Measurements from ENCODE around the gene ZNF555.
A peak's percentile ranks its signal among the peaks of the same experiment; 100 is the strongest.
"Not testable (repeated sequence)": the region's sequence is repeated elsewhere in the genome, so short reads cannot be mapped to it uniquely, and the experiment has no call there.

The ZNF555 gene

DNA sequence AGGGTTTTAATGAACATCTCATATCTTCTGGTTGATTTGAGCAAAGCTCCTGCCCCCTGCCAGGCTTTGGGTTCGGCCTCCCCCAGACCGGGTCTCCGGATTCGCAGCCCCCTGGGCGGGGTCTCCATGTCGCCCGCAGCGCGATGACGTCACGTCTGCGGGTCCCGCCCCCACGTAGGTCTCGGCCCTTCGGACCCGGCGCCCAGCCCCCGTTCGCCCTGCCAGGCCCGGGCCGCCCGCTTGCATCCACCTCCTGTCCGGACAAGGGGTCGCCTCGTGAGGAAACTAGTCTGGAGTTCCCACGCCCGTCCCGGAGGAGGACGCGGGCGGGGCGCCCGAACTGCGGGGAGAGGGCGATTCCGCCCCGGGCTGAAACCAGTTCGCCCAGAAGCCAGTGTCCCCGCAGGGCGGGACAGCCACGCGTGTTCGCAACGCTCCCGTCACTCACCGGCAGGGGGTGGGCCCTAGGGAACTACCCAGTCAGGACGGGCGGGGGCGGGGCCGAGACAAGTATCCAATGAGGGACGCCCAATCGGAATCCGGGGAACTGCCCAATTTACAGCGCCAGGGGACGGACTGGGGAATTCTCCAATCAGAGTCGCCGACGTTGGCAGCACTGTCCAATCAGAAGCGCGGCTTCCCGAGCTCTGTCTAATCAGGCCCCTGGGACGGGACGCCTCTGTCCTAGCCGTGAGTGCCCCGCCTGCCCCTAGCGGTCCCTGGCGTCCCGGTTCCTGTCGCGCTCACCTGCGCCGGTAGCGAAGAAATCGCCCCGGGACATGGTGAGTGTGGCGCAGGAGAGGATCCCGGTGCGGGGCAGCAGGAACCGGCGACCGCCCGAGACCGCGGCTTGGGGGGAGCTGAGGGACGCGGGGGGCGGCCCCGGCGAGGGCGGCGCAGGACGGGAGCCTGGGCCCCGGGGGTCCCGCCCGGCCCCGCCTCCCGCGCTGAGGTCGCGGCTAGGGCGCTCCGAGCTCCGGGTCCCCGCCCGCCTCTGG, at the start of gene ZNF555:
Gene ZNF555 (plus strand): TSS at position 682 of the 998 bp plus-strand sequence. CDS start 98 bp downstream, at position 780.
- peak; percentile 99 for ATAC-seq (replicated peaks; ENCODE audit: extremely low read depth, poor library complexity, severe bottlenecking)
- H3K9me3 Mint-ChIP-seq, result peaks cover 6% of the 10 kb centered on the region

DNA sequence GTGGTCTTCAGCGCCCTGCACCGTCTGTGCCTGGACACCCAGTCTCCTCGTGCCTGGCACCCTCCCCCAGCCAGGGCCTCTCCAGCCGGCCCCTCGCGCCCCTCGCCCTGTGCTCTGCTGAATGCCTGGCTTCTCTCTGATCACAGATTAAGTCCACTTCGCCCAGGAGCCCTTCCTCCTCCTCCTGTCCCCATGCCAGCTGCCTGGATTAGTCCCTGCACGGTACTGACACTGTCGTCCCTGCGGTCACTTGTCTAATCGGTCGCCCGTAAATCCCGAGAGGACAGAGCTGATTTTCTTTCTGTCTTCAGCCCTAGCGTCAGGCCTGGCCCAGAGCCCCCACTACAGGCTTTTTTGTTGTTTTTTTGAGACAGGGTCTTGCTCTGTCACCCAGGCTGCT, 49.4 kb upstream of the ZNF555 start:
- no peak for DNase-seq (ENCODE audit: low spot score in 2 of 2)
- Mint-ChIP-seq H3K27ac (ENCODE audit: low read depth) (peak overlapping the region; percentile 62), H3K4me3 (no peak overlapping the region), H3K27me3 (no peaks in the 10 kb centered on the region), H3K4me1 (peaks cover 4% of the 10 kb centered on the region), H3K9me3 (no peaks in the 10 kb centered on the region), H3K36me3 (ENCODE audit: insufficient read depth) (peaks cover 9% of the 10 kb centered on the region)
- ATAC-seq (replicated peaks; ENCODE audit: extremely low read depth, poor library complexity, severe bottlenecking), result no peak

More for the DNA sequence above, at the start of gene ZNF555:
- Mint-ChIP-seq H3K27me3 (no peaks in the 10 kb centered on the region), H3K36me3 (ENCODE audit: insufficient read depth) (peaks cover 7% of the 10 kb centered on the region), H3K4me3 (peak within 1 kb of the TSS; percentile 92), H3K4me1 (peaks cover 20% of the 10 kb centered on the region), H3K27ac (ENCODE audit: low read depth) (peak within 1 kb of the TSS; percentile 49)
- DNase-seq (ENCODE audit: low spot score in 2 of 2), result peak; percentile 91 to 98

DNA sequence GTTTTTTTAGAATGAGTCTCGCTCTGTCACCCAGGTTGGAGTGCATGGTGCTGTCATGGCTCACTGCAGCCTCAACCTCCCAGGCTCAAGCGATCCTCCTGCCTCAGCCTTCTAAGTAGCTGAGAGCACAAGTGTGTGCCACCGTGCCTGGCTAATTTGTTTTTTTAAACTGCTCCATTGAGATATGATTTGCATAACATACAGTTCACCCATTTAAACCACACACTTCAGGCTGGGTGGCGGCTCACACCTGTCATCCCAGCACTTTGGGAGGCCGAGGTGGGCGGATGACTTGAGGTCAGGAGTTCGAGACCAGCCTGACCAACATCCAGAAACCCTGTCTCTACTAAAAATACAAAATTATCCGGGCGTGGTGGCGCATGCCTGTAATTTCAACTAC, 48.6 kb upstream of the ZNF555 start:
- not testable (repeated sequence) for H3K27ac Mint-ChIP-seq (ENCODE audit: low read depth); DNase-seq (ENCODE audit: low spot score in 2 of 2); H3K27me3 Mint-ChIP-seq; ATAC-seq (replicated peaks; ENCODE audit: extremely low read depth, poor library complexity, severe bottlenecking); H3K4me1 Mint-ChIP-seq; H3K9me3 Mint-ChIP-seq; H3K4me3 Mint-ChIP-seq
- peaks cover 11% of the 10 kb centered on the region for H3K36me3 Mint-ChIP-seq (ENCODE audit: insufficient read depth)

DNA sequence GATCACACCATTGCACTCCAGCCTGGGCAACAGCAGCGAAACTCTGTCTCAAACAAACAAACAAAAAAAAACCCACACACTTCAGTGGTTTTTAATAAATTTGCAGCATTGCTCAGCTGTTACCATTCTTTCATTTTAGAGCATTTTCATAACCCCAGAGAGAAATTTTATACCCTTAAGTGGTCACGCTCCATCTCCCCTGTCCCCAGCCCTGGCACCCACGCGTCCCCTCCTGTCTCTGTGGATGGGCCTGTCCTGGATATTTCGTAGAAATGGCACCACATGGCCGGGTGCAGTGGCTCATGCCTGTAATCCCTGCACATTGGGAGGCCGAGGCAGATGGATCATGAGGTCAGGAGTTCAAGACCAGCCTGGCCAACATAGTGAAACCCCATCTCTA, 48.1 kb upstream of the ZNF555 start:
- Mint-ChIP-seq H3K9me3 (no peaks in the 10 kb centered on the region), H3K4me3 (no peak overlapping the region), H3K27me3 (no peaks in the 10 kb centered on the region), H3K4me1 (peaks cover 3% of the 10 kb centered on the region), H3K36me3 (ENCODE audit: insufficient read depth) (peaks cover 12% of the 10 kb centered on the region), H3K27ac (ENCODE audit: low read depth) (no peak overlapping the region)
- DNase-seq (ENCODE audit: low spot score in 2 of 2), result no peak
- no peak for ATAC-seq (replicated peaks; ENCODE audit: extremely low read depth, poor library complexity, severe bottlenecking)

DNA sequence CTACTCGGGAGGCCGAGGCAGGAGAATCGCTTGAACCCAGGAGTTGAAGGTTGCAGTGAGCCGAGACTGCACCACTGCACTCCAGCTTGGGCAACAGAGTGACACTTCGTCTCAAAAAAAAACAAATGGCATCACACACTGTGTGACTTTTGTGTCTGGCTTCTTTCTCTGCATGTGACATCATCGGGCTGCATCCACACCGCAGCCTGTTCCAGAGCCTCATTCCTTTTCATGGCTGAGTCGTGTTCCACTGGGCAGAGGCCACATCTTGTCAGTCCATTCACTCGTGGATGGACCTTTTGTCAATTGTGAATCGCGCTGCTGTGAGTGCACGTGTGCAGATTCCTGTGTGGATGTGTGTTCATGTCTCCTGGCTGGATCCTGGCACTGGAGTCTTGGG, 47.7 kb upstream of the ZNF555 start:
- H3K4me3 Mint-ChIP-seq, result no peak overlapping the region
- no peaks in the 10 kb centered on the region for H3K9me3 Mint-ChIP-seq
- H3K27ac Mint-ChIP-seq (ENCODE audit: low read depth), result no peak overlapping the region
- H3K27me3 Mint-ChIP-seq, result no peaks in the 10 kb centered on the region
- ATAC-seq (replicated peaks; ENCODE audit: extremely low read depth, poor library complexity, severe bottlenecking), result no peak
- no peak for DNase-seq (ENCODE audit: low spot score in 2 of 2)
- H3K36me3 Mint-ChIP-seq (ENCODE audit: insufficient read depth), result peaks cover 12% of the 10 kb centered on the region
- H3K4me1 Mint-ChIP-seq, result no peaks in the 10 kb centered on the region

DNA sequence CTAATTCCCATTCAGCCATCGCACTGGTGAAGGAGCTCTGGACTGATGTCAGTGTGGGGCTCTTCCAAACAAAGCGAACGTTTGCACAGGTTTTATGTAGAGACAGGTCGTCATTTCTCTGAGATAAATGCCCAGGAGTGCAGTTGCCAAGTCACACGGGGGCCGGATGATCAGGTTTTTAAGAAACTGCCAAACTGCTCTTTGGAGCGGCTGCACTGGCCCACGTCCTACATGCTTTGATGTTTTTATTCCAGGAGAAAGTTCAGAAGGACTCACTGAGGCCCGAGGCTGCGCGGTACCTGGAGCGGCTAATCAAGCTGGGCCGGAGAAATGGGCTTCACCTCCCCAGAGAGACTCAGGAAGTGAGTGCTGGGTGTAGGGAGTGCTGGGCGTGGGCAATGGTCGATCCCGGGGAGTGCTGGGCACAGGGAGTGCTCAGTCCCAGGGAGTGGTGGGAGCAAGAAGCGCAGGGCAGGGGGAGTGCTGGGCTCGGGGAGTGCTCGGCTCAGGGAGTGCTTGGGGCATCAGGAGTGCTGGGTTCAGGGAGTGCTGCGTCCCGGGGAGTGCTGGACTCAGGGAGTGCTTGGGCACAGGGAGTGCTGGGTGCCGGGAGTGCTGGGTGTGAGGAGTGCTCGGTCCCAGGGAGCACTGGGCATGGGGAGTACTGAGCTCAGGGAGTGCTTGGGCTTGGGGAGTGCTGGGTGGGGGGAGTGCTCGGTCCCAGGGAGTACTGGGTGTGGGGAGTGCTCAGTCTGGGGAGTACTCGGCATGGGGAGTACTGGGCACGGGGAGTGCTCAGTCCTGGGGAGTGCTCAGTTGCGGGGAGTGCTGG, 45.2 kb upstream of the ZNF555 start:
- no peaks in the 10 kb centered on the region for H3K27me3 Mint-ChIP-seq
- no peaks in the 10 kb centered on the region for H3K4me1 Mint-ChIP-seq
- DNase-seq (ENCODE audit: low spot score in 2 of 2) (no peak), ATAC-seq (replicated peaks; ENCODE audit: extremely low read depth, poor library complexity, severe bottlenecking) (no peak)
- no peak overlapping the region for H3K4me3 Mint-ChIP-seq
- no peaks in the 10 kb centered on the region for H3K9me3 Mint-ChIP-seq
- peaks cover 10% of the 10 kb centered on the region for H3K36me3 Mint-ChIP-seq (ENCODE audit: insufficient read depth)
- H3K27ac Mint-ChIP-seq (ENCODE audit: low read depth), result no peak overlapping the region

DNA sequence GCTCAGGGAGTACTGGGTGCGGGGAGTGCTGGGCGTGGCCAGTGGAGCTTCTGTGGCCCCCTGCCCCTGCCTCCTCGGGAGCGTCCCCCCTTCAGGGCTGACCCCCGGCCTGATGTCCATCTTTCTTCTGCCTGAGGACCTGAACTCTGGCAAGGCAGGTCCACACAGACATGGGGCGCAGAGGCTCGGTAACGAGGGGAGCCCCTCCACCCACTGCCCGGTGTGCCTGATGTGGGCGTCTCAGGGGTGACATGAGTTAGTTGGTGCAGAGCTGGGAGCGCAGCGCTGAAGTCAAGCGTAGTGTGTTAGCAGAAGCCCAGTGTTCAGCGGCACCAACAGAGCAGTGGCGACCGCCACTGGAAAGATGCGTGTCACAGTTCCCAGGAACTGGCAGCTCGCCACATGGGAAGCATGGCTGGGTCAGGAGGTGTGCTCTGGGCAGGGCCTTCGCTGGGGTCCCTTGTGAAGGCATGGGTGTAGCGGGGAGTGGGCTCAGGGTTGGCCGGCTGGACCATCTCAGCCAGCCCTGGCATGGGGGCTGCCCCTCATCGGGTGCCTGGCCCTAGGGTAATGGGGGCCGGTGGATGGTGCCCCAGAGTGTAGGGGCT, 44.5 kb upstream of the ZNF555 start:
- Mint-ChIP-seq H3K4me3 (no peak overlapping the region), H3K9me3 (no peaks in the 10 kb centered on the region), H3K4me1 (no peaks in the 10 kb centered on the region), H3K27me3 (no peaks in the 10 kb centered on the region), H3K36me3 (ENCODE audit: insufficient read depth) (peaks cover 10% of the 10 kb centered on the region), H3K27ac (ENCODE audit: low read depth) (no peak overlapping the region)
- DNase-seq (ENCODE audit: low spot score in 2 of 2) (no peak), ATAC-seq (replicated peaks; ENCODE audit: extremely low read depth, poor library complexity, severe bottlenecking) (no peak)

DNA sequence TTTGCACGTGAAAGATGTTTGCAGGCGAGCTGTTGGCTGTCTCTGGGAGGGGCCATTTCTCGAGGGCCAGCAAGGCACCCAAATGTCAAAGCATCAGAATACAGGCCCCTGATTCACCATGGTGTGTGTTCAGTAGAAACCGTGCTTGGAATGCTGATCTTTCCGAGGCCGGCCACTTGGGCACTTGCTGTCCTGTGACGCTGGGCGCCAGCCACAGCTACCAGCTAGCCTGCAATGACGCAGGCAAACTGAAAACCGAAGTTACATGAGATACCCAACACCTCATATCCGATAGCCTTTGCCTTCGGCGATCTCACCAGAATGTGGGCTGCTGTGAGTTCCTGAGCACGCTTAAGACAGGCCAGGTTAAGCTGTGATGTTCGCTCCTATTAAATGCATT, 44.0 kb upstream of the ZNF555 start:
- no peak overlapping the region for H3K27ac Mint-ChIP-seq (ENCODE audit: low read depth)
- no peaks in the 10 kb centered on the region for H3K9me3 Mint-ChIP-seq
- no peaks in the 10 kb centered on the region for H3K4me1 Mint-ChIP-seq
- no peaks in the 10 kb centered on the region for H3K27me3 Mint-ChIP-seq
- DNase-seq (ENCODE audit: low spot score in 2 of 2) (no peak), ATAC-seq (replicated peaks; ENCODE audit: extremely low read depth, poor library complexity, severe bottlenecking) (no peak)
- no peak overlapping the region for H3K4me3 Mint-ChIP-seq
- H3K36me3 Mint-ChIP-seq (ENCODE audit: insufficient read depth), result peaks cover 10% of the 10 kb centered on the region

DNA sequence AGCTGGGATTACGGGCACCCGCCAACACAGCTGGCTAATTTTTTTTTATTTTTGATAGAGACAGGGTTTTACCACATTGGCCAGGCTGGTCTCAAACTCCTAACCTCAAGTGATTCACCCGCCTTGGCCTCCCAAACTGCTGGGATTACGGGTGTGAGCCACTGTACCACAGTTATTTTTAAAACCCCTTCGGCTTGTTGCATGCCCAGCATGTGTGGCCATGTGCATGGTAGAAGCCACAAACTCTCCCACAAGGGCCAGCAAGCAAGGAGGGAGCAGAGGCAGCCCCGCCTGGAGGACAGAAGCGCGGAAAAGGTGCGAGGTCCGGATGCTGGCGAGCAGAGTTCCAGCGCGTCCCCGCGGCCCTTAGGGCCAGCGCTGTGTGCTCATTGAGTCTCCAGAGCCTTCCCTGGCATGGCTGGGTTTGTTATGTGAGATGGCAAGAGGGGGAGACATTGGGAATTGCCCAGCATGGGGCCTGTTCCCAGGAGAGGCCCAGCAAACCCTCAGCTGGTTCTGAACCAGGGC, 43.1 kb upstream of the ZNF555 start:
- Mint-ChIP-seq H3K36me3 (ENCODE audit: insufficient read depth) (peaks cover 10% of the 10 kb centered on the region), H3K27ac (ENCODE audit: low read depth) (no peak overlapping the region), H3K4me1 (peaks cover 6% of the 10 kb centered on the region), H3K4me3 (no peak overlapping the region), H3K9me3 (no peaks in the 10 kb centered on the region), H3K27me3 (no peaks in the 10 kb centered on the region)
- ATAC-seq (replicated peaks; ENCODE audit: extremely low read depth, poor library complexity, severe bottlenecking) (no peak), DNase-seq (ENCODE audit: low spot score in 2 of 2) (no peak)

DNA sequence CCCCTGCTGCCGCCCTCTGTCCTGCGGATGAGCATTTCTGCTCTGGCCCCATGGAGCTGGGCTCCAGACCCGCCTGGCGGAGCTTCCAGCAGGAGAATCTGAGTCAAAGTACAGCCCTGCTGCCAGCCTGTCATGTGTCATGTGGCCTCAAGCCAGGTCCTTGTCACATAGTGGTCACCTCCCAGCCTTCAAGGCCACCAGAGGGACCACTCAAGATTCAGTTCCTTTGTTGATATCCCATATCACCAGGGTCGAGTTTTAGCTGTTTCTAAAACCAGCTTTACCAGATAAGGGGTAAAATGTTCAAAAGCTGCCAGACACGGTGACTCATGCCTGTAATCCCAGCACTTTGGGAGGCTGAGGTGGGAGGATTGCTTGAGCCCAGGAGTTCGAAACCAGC, 42.5 kb upstream of the ZNF555 start:
- DNase-seq (ENCODE audit: low spot score in 2 of 2) (no peak), ATAC-seq (replicated peaks; ENCODE audit: extremely low read depth, poor library complexity, severe bottlenecking) (no peak)
- Mint-ChIP-seq H3K36me3 (ENCODE audit: insufficient read depth) (peaks cover 9% of the 10 kb centered on the region), H3K27ac (ENCODE audit: low read depth) (no peak overlapping the region), H3K4me3 (no peak overlapping the region), H3K27me3 (no peaks in the 10 kb centered on the region), H3K4me1 (peaks cover 6% of the 10 kb centered on the region), H3K9me3 (no peaks in the 10 kb centered on the region)

DNA sequence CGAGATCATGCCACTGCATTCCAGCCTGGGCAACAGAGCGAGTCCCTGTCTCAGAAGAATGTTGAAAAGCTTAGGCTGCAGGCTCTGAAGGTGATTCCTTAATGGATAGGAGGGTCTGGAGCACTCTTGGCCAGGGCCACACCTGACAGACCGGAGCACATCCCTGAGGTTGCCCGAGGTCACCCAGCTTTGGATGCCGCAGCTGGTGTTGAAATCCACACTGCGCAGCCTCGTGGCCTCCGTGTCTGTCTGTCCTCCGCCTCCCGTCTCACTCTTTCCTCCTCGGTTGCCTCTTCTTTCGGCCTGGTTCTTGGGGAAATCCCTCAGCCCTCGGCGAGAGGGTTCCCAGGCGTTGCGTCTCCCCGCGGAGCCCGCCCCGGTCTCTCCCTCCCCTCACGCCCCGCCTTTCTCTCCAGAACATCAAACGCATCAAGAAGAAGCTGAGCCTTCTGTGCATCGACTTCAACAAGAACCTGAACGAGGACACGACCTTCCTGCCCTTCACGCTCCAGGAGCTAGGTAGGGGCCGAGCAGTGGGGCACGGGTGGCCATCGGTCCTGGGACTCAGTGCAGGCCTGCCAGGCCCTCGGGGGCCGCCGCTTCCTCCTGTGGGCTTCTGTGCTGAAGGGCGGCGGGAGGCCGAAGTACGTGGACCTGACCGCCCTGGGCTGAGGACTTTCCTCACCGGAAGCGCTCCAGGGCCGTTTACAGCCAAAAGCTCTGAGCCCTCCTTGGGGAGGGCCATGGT, 41.8 kb upstream of the ZNF555 start:
- H3K9me3 Mint-ChIP-seq, result no peaks in the 10 kb centered on the region
- H3K4me1 Mint-ChIP-seq, result peaks cover 6% of the 10 kb centered on the region
- no peaks in the 10 kb centered on the region for H3K27me3 Mint-ChIP-seq
- ATAC-seq (replicated peaks; ENCODE audit: extremely low read depth, poor library complexity, severe bottlenecking), result no peak
- H3K36me3 Mint-ChIP-seq (ENCODE audit: insufficient read depth), result peaks cover 9% of the 10 kb centered on the region
- no peak overlapping the region for H3K27ac Mint-ChIP-seq (ENCODE audit: low read depth)
- no peak overlapping the region for H3K4me3 Mint-ChIP-seq
- DNase-seq (ENCODE audit: low spot score in 2 of 2), result no peak

DNA sequence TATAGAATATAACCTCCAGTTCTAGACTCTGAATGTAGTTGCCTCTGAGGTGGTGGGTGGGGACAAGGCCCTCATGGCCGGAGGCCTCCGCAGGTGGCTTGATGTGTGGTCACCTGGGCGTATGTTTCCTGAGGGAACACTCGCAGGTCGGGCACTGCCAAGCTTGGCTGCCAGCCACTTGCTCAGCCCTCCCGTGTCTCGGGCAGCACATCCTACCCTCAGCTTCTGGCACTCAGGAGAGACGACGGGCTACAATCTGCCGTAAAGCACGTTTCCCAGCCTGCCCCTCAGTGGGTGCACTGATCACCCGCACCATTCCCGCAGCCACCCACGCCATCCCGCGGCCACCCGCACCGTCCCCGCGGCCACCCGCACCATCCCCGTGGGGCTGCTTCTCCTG, 40.8 kb upstream of the ZNF555 start:
- H3K27ac Mint-ChIP-seq (ENCODE audit: low read depth), result no peak overlapping the region
- peaks cover 9% of the 10 kb centered on the region for H3K36me3 Mint-ChIP-seq (ENCODE audit: insufficient read depth)
- H3K4me3 Mint-ChIP-seq, result no peak overlapping the region
- DNase-seq (ENCODE audit: low spot score in 2 of 2) (no peak), ATAC-seq (replicated peaks; ENCODE audit: extremely low read depth, poor library complexity, severe bottlenecking) (no peak)
- H3K9me3 Mint-ChIP-seq, result no peaks in the 10 kb centered on the region
- H3K27me3 Mint-ChIP-seq, result no peaks in the 10 kb centered on the region
- H3K4me1 Mint-ChIP-seq, result peaks cover 6% of the 10 kb centered on the region
